GM18868 (cell line): Measurements from ENCODE around the gene SLC9A4.
"Not testable (repeated sequence)": the region's sequence is repeated elsewhere in the genome, so short reads cannot be mapped to it uniquely, and the experiment has no call there.

Experiments used
- ATAC-seq: cut with Tn5 transposase; IDR thresholded peaks from one replicate; pipeline ENCODE4 v1.9.1; 2021; ENCODE audit warnings: mild to moderate bottlenecking, moderate library complexity; ENCODE audit not compliant: unreplicated experiment

The SLC9A4 gene

DNA sequence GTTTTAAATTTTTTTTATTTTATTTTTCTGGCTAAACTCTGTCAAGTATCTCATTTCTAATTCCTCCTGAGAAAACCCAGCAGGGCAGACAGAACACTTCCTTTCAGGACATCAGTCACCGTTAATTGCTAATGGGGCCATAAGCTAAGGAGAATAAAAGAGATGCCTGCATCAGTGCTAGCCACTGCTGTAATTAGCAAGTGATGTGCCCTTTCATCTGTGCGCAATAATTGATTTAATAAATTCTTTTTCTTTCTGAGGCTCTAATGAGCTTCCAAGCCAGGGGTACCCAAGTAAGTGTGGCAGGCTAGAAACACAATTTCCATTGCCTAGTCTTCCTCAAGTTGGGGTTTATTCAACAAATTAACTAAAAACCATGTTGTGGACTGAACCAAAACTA is 65.5 kb downstream of the SLC9A4 start:
- no peak for ATAC-seq

DNA sequence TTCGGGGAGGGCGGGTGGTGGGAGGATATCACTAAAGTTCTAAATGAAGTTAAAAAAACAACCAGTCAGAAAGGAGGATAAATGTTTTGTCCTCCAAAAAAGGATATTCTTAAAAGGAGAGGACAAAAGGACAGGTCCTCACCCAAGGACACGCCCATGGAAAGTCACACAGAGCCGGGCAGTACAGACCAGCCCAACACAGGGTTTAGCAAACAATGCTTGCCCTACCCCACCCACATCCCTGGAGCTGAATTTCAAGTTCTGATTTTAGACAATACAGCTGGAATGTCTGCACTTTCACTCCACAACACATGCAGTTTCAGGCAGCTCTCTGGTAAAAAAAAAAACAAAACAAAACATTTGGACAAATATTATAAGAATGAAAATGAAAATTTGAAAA is 67.9 kb downstream of the SLC9A4 start:
- ATAC-seq, result no peak

DNA sequence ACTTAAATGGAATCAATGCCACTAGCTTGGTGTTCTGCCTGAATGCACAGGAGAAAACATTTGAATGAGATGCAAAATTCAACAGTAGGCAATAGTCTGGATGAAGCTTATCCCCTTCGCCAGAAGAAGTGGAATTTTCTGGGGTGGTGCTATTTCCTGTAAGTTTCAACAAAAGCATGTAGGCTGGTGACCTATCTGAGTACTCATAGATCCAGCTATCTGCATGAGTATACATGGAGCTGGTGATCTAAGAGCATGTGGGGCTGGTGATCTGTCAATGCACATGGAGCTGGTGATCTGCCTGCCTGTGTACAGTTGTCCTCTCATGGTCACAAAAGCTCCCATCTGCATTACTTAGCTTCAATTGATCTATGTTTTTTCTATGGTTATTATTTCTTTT is 71.2 kb downstream of the SLC9A4 start:
- no peak for ATAC-seq

DNA sequence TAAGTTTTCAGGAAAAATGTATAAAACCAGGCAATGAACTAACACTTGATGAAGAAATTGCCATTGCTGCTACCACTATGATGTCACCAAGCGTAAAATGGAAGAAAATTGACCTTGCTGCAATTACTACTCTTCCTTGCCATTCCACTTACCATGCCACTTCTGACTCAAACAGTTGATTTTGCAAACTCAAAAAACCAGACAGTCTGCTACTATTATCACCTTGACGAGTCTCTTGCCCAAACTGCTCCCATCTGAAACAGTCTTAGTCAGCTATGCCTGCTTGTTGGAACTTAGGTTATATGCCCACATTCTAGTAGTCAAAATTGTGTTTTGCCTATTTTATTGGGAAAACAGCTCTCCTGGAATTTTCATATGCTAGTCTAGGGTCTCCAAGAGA is 74.4 kb downstream of the SLC9A4 start:
- no peak for ATAC-seq

DNA sequence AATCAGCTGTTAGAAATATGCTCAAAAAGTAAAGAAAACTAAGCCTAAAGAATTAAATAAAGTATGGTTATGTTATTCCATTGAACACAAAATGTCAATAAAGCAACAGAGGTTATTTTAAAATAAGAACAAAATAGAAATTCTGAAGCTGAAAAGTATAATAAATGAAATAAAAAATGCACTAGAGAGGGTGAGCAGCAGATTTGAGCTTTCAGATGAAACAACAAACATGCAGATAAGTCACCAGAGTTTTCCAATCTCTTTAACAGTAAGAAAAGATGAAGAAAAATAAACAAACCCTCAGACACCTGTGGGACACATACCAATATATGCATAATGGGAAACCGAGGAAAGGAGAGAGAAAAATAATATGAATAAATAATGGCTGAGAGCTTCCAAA is 76.0 kb downstream of the SLC9A4 start:
- no peak for ATAC-seq

DNA sequence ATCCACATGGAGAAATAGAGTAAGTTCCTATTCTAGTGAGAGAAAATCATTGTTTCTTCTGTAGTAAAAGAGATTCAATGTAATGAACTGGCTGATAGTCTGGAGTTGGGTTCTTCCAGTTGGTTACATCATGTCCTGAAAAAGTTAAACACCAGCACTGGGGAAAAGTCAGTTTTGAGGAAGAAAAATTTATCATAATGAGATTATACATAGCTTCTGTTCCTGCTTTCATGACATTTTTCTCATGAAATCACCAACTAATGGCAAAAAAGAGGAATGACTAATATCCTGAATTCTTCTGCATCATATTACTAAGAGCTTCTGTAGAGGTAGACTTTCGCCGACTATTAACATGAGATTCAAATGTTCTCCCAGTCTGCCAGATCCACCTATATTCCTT is 77.1 kb downstream of the SLC9A4 start:
- no peak for ATAC-seq

DNA sequence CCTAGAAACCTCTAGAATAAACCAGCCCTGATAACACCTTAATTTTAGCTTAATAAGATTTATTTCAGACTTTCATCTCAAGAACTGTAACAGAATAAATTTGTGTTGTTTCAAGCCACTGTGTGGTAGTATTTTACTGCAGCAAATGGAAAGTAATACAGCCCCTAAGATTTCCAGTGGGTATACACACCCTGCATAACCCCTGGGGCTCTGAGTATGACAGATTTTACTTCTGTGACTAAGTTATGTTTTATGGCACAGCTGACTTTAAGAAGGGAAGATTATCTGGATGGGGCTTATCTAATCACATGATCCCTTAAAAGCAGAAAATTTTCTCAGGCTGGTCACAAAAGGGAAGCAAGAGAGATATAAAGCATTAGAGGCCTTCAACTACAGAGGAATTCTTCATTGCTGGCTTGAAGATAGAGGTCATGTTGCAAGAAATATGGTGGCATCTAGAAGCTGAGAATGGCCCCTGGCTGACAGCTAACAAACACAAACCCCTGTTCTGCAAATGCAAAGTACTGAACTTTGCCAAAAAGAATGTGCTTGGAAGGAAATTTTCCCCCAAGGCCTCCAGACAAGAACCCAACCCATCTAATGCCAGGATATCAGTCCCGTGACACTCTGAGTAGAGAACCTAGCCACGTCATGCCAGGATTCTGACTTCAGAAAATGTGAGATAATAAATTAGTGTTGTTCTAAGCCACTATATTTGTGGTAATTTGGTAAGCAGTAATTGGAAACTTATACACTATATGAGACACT is 78.5 kb downstream of the SLC9A4 start:
- no peak for ATAC-seq

DNA sequence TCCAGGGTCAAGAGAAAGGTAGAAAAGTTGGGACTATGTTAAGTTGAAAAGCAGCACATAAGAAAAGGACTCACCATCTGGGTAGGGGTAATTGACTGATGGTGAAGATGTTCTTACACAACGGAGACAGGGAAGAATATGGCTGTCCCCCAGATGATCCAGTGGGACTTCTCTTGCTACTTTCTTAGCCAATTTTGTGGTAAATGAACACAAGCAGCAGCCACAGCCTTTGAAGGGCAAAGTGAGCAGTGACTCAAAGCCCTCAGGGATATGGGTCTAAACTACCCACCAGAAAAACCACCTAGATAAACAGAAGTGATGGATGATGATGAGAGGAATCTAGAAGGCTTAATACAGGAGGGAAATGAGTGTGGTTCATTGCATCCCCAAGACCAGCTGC is 80.6 kb downstream of the SLC9A4 start:
- no peak for ATAC-seq

DNA sequence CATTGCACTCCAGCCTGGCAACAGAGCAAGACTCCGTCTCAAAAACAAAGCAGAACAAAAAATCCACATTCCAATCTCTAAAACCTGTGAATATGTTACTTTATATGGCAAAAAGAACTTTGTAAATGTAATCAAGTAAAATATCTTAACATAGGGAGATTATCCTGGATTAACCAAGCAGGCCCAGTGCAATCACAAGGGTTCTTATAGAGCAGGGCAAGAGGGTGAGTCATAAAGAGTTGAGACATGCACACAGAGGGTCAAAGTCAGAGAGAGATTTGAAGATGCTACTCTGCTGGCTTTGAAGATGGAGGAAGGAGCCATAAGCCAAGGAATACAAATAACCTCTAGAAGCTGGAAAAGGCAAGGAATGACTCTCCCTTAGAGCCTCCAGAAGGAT is 85.4 kb downstream of the SLC9A4 start:
- no peak for ATAC-seq

DNA sequence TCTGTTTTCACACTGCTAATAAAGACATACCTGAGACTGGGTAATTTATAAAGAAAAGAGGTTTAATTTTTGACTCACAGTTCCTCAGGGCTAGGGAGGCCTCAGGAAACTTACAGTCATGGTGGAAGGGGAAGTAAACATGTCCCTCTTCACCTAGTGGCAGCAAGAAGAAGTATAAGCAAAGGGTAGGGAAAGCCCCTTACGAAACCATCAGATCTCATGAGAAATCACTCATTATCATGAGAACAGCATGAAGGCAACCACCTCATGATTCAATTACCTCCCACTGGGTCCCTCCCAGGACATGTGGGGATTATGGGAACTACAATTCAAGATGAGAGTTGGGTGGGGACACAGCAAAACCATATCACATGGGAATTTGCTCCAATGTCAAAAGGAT is 89.5 kb downstream of the SLC9A4 start:
- not testable (repeated sequence) for ATAC-seq

DNA sequence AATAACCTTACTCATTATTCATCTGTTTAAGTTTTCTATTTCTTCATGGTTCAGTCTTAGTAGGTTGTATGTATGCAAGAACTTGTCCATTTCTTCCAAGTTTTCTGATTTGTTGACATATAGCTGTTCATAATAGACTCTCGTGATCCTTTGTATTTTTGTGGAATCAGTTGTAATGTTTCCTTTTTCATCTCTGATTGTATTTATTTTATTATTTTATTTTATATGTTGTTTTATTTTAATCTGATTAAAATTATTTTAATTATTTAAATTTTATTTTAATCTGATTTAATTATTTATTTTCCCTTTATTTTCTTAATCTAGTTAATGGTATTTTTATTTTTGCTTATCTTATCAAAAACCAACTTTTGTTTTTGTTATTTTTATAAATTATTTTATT is 102.9 kb downstream of the SLC9A4 start:
- no peak for ATAC-seq

DNA sequence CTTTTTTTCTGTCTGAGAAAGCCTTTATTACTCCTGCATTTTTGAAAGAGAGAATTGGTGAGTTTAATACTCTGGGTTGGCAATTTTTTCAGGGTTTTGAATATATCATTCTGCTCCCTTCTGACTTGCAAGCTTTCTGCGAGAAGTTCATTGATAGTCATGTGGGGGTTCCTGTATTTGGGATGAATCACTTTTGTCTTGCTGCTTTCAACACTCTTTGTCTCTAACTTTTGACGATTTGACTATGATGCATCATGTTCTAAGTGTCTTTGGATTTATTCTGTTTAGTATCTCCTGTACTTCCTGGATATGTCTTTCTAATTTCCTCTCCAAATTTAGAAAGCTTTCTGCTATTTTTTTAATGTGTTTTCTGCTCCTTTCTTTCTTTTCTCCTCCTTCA is 105.3 kb downstream of the SLC9A4 start:
- no peak for ATAC-seq

DNA sequence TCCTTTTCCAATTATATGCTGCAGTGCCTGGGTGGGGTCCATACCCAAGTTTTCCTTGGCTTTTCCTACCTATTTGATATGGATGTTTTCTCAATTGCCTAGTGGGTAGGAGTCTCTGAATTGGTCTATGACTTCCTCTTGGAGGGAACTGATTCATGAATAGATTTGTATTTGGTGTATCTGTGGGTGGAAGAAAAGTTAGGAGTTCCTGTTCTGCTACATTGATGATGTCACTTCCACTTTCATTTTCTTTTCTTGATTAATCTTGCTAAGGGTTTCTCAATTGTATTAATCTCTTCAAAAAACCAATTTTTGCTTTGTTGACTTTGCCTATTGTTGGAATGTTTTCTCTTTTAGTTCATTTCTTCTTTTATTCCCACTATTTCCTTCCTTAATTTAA is 108.9 kb downstream of the SLC9A4 start:
- no peak for ATAC-seq

DNA sequence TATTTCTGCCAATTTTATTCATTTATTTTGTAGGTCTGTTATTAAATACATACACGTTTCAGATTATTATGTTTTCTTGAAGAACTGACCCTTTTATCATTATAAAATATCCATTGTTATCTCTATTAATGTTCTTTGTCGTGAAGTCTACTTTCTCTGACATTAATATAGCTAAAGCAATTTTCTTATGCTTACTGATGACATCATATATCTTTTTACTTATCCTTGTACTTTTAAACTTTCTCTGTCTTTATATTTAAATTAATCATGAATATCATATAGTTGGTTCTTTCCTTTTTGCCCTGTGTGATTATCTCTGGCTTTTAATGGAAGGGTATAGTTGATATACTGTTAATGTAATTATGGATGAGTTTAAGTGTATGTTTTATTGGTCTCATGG is 109.8 kb downstream of the SLC9A4 start:
- ATAC-seq, result no peak
